Gastroesophageal sphincter (tissue), 3 donors: ENCODE data around the gene CEACAM5.

ENCODE experiments used
- CTCF ChIP-seq, 4 experiments: fragments of 200-600 bp in 2 of 4; fragments of 450-650 bp in 2 of 4; sonication (generic) in 1 of 4; IDR thresholded peaks; one replicate each; pipeline ENCODE4 v1.5.1; 2017 to 2019; ENCODE audit warnings: antibody characterized with exemption in 4 of 4, mild to moderate bottlenecking in 2 of 4, moderate library complexity in 2 of 4
- POLR2A ChIP-seq, 2 donors: fragments of 450-650 bp; IDR thresholded peaks; one replicate each; pipeline ENCODE4 v1.6.1; 2017; ENCODE audit warnings: antibody characterized with exemption in 2 of 2, mild to moderate bottlenecking in 2 of 2, moderate library complexity in 1 of 2

- TF ChIP-seq CTCF (IDR thresholded peaks at IDR 0.05) (no peak), POLR2A (IDR thresholded peaks at IDR 0.05) (no peak)
Observed at GRCh38 chr19:41700381-41701195, 7.8 kb upstream of the CEACAM5 start.
